GM21390 (cell line): ENCODE measurements around the gene DSCAML1.

Source experiments
- ATAC-seq: cut with Tn5 transposase; IDR thresholded peaks from one replicate; pipeline ENCODE4 v1.9.1; 2021; ENCODE audit not compliant: unreplicated experiment

The DSCAML1 gene

DNA sequence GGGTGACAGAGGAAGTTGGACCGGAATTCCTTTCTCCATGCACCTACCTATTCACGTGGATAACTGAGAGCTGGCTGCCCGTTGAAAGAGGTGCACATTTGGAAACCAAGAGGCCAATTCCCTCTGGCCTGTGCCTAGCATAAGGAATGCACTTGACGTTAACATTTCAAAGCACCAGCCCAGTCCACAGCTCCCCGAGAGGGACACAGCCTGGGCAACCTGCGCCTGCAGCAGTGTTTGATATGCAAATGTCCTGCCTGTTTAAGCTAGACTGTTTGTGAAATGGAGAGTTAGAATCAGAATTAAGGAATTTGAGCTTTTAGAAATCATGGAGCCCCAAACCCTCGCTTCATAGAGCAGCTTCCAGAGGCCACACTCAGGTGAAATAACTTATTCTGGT is 126.1 kb downstream of the DSCAML1 start:
- ATAC-seq, result no peak

- ATAC-seq, result no peak
These were observed 126.6 kb downstream of the DSCAML1 start for GRCh38 chr11:117670443-117670842.

- ATAC-seq, result no peak
These were observed 127.4 kb downstream of the DSCAML1 start for GRCh38 chr11:117669616-117670015.

DNA sequence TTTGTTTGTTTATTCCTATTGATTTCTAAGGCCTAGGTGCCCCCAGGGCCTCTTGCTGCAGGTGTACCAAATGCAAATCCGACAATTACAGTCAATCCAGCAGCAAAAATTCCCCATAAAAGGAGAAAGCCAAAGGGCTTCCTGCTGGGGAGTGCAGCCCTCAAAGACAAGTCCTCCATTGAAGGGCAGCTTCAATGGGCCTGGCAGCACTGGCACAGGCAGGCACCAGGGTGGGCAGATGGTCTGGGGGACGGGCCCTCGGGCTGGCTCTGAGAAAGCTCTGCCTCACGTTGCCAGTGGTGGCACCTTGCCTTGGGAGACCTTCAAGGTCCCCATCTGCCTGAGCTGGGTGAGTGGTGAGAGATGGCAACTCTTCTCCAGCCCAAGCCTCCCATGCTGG is 128.0 kb downstream of the DSCAML1 start:
- ATAC-seq, result no peak

DNA sequence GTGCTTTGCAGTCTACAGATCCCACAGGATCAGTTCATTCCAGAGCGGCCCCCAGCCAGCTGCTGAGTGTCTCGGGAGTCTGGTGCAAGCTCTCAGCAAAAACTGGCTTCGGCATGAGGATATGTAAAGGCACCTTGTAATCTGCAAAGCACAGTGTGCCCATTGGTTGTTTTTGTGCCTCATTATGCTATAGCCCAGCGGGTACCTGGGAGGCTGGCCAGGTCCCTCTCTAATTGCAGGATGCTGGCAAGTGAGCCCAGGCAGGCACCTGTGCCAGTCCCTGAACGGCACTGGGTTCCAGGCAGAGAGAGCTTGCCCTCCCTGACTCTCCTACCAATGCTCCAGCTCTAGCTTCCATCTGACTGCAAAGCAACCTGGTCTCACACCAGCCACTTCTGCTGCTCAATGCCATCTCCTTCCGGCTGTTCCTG is 128.7 kb downstream of the DSCAML1 start:
- ATAC-seq, result no peak

GRCh38 chr11:117664897-117665296 is 132.1 kb downstream of the DSCAML1 start:
- ATAC-seq, result no peak

GRCh38 chr11:117663821-117664220 is 133.2 kb downstream of the DSCAML1 start:
- no peak for ATAC-seq

GRCh38 chr11:117663414-117663813 is 133.6 kb downstream of the DSCAML1 start:
- ATAC-seq, result no peak

GRCh38 chr11:117662671-117663269 is 134.2 kb downstream of the DSCAML1 start:
- no peak for ATAC-seq

GRCh38 chr11:117662255-117662654 is 134.8 kb downstream of the DSCAML1 start:
- ATAC-seq, result no peak

- ATAC-seq, result no peak
These were observed 138.2 kb downstream of the DSCAML1 start for GRCh38 chr11:117658809-117659208.

DNA sequence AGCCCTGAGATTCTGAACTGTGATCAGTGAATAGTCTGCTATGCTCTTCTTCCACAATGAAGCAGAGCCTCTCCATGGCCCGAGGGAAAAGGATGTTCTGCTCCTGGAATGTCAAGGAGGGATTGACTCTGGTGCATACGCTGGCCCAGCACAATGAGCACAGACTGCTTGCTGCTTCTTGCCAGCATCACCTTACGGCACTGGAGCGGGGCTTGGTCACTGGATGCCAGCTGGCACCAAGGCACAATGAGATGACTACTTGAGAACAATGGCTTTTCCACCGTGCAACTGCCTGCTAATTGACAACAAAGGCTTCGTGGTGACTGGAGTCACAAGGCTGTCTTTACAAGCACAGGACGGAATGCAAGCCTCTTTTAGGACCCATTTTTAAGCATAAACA is 139.2 kb downstream of the DSCAML1 start:
- ATAC-seq, result no peak

GRCh38 chr11:117654281-117655255 is 142.4 kb downstream of the DSCAML1 start:
- no peak for ATAC-seq

DNA sequence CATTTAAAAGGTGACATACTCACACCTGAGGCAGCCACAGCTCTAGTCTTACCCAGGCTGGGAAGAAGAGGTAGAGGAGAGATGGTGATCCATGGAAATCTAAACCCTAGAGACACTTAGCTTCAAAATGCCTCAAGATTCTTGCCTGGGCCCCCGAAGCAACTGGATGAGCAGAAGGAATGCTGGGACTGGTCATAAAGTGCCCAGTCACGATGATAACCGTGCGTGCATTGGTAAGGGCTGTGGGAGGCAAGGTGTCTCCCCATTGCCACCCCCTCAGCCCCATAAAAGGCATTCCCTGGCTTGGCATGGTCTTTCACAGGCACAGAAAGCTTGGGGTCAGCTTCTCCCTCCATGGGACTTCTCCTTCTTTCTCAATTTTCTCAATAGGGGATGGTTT is 144.5 kb downstream of the DSCAML1 start:
- ATAC-seq, result no peak

DNA sequence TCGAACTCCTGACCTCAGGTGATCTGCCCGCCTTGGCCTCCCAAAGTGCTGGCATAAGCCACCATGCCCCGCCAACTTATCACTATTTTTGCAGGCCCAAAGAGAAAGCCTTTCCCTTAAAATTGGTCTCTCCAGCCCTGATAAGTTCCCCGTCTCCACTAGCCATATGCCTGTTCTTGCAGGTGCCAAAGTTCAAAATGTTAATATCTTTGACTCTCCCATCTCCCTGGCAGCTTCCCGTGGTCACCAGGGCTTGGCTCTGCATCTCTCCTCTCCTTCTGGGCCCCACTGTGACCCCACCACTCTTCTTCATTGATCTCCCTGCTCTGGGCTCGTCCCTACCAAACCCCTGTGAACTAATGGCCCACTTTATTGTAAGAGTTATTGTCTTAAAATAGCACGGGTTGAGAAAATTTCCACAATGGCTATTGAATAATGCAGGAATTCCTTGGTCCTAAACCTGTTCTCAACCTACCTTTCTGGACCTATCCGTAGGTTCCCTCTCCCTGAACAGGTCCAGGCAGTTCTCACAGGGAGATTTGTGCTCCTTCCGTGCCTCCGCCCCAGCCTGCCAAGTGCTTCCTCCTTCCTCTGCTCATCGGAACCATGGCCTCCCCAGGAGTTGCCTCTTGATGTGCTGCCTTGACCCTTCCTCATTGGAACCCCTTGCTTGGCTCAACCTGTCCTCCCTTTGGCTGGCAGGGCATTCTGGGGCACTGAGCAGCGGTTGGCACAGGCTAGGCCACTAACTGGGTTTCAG is 147.5 kb downstream of the DSCAML1 start:
- no peak for ATAC-seq

DNA sequence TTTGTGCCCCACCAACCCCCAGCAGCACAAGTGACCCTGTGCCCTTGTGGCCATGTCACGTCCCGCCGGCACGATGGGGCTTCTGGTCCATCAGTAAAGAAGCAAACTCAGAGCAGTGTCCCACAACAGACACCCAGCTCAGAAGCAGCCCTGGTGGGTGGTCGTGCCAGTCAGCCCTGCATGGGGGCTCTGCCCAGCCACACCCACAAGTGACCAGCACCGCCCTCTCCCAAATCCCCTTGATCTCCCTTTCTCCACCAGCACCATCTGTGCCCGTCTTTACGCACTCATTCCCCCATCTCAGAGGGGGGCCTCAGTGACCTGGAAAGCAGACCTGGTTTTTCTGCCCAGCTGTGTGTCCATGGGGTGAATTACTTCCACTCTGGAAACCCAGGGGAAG is 149.1 kb downstream of the DSCAML1 start:
- ATAC-seq, result no peak

- ATAC-seq, result no peak
These were observed 149.8 kb downstream of the DSCAML1 start for GRCh38 chr11:117647207-117647606.

- ATAC-seq, result no peak
These were observed 150.6 kb downstream of the DSCAML1 start for GRCh38 chr11:117646411-117646810.

GRCh38 chr11:117644403-117645155 is 152.4 kb downstream of the DSCAML1 start:
- ATAC-seq, result no peak

GRCh38 chr11:117643606-117644300 is 153.3 kb downstream of the DSCAML1 start:
- ATAC-seq, result no peak
